ENCODE measurements around the gene ZCCHC18. TPM values are rescaled to one million over a fixed set of nuclear protein-coding genes. Genes with fewer than 3 reads are reported as not detected.

ZCCHC18 gene
- total RNA-seq, 1 donor from 2014 or later = 5.0 TPM

DNA sequence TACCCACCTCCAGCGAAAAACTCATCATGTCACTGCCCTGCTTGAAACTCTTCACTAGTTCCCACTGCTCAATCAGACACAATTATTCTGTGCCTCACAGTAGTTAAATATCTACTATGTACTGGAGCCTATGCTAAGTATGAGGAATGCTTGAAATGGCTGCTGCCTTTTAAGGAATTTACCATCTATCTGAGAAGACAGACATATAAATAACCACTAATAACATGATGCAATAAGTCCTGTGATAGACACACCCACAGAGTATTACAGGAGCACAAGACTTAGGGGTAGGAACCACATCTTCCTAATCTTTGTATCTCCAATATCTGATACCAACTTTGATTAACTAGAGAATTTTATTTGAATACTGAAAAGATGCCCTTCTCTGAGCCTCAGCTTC lies 23.4 kb downstream of the ZCCHC18 start:
- Mint-ChIP-seq H3K36me3 (ENCODE audit: low read depth) (no peaks in the 10 kb centered on the region), H3K9me3 (ENCODE audit: low read depth) (no peaks in the 10 kb centered on the region), H3K27me3 (ENCODE audit: low read depth) (no peaks in the 10 kb centered on the region), H3K27ac (ENCODE audit: unreplicated experiment) (peak overlapping the region; percentile 82), H3K4me3 (ENCODE audit: unreplicated experiment) (peak overlapping the region; percentile 14), H3K4me1 (ENCODE audit: low read depth) (peaks cover 14% of the 10 kb centered on the region)
- no peak for DNase-seq (ENCODE audit: low spot score)
- no peak for TF ChIP-seq CTCF (IDR thresholded peaks at IDR 0.05)

DNA sequence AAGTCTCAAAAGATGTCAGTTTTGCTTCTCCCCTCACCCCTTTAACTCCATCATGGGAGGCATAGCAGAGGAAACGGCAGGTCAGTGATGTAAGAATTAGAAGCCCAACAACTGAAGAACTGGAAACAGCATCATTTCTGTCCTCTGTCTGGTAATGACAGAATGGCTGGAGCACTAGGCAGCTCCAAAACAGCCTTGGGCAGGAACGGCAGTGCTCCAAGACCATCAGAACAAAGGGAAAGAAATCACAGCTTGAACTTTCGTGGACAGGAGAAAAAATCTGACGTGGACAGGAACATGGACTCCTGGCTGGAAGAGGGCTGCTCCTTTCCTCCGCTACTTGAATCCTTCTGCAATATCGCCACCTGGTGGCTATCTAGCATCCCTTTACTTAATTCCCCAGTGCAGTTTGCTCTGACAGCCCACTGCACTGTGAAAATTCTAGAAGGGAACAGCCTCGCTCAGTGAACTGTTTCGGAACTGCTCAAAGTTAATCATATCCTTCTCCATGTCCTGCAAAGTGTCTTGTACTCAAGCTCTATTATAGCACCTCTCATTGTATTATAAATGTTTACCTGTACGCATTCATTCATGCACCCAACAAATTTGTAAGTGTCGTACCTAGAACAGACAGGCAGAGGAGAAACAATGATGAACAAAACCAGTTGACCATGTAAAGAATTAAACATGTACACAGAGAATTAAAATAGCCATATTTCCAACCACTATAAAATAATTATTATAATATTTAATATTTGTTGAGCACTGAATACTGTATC lies 24.1 kb downstream of the ZCCHC18 start:
- H3K36me3 Mint-ChIP-seq (ENCODE audit: low read depth) = no peaks in the 10 kb centered on the region
- no peak for DNase-seq (ENCODE audit: low spot score)
- H3K4me1 Mint-ChIP-seq (ENCODE audit: low read depth) = peaks cover 14% of the 10 kb centered on the region
- peak; percentile 93 for TF ChIP-seq CTCF (IDR thresholded peaks at IDR 0.05)
- peak overlapping the region; percentile 83 for H3K4me3 Mint-ChIP-seq (ENCODE audit: unreplicated experiment)
- H3K9me3 Mint-ChIP-seq (ENCODE audit: low read depth) = no peaks in the 10 kb centered on the region
- H3K27ac Mint-ChIP-seq (ENCODE audit: unreplicated experiment) = peak overlapping the region; percentile 97
- H3K27me3 Mint-ChIP-seq (ENCODE audit: low read depth) = no peaks in the 10 kb centered on the region

- Mint-ChIP-seq H3K27ac (ENCODE audit: unreplicated experiment) (no peak overlapping the region), H3K36me3 (ENCODE audit: low read depth) (no peaks in the 10 kb centered on the region), H3K4me3 (ENCODE audit: unreplicated experiment) (no peak overlapping the region), H3K4me1 (ENCODE audit: low read depth) (peaks cover 14% of the 10 kb centered on the region), H3K27me3 (ENCODE audit: low read depth) (no peaks in the 10 kb centered on the region), H3K9me3 (ENCODE audit: low read depth) (no peaks in the 10 kb centered on the region)
- no peak for DNase-seq (ENCODE audit: low spot score)
- TF ChIP-seq CTCF (IDR thresholded peaks at IDR 0.05) = no peak
Observed at GRCh38 chrX:104137496-104137895, 25.2 kb downstream of the ZCCHC18 start.

DNA sequence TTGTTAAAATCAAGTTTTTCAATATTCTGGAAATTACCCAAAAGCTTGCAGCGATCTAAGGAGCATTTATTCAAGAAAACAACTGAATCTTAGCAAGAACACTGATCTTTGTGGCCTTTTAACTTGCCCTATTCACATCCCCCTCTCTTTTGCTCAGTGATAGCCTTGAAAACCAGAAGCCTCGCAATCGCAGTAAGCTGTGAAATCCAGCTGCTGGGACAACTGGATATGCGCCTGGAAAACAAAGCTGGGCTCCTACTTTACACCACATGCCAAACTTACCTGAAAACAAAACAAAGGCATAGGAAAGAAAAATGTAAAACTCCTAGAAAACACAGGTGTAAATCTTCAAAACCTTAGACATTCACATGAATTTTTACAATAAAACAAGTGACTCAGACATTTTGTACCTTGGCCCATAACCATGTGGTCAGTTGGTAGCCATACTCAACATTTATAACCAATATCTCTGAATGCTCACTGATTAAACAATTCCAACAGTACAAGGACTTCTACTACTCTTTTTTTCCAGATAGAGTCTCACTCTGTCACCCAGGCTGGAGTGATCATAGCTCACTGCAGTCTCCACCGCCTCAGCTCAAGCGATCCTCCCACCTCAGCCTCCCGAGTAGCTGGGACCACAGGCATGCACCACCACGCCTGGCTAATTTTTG lies 28.9 kb downstream of the ZCCHC18 start:
- Mint-ChIP-seq H3K36me3 (ENCODE audit: low read depth) (no peaks in the 10 kb centered on the region), H3K4me1 (ENCODE audit: low read depth) (peaks cover 8% of the 10 kb centered on the region), H3K4me3 (ENCODE audit: unreplicated experiment) (no peak overlapping the region), H3K27me3 (ENCODE audit: low read depth) (no peaks in the 10 kb centered on the region), H3K9me3 (ENCODE audit: low read depth) (no peaks in the 10 kb centered on the region), H3K27ac (ENCODE audit: unreplicated experiment) (no peak overlapping the region)
- no peak for DNase-seq (ENCODE audit: low spot score)
- no peak for TF ChIP-seq CTCF (IDR thresholded peaks at IDR 0.05)

GRCh38 chrX:104151037-104151436 lies 38.7 kb downstream of the ZCCHC18 start:
- Mint-ChIP-seq H3K36me3 (ENCODE audit: low read depth) (no peaks in the 10 kb centered on the region), H3K27me3 (ENCODE audit: low read depth) (no peaks in the 10 kb centered on the region), H3K9me3 (ENCODE audit: low read depth) (no peaks in the 10 kb centered on the region), H3K27ac (ENCODE audit: unreplicated experiment) (no peak overlapping the region), H3K4me1 (ENCODE audit: low read depth) (peaks cover under 1% of the 10 kb centered on the region), H3K4me3 (ENCODE audit: unreplicated experiment) (no peak overlapping the region)
- no peak for DNase-seq (ENCODE audit: low spot score)
- TF ChIP-seq CTCF (IDR thresholded peaks at IDR 0.05) = no peak
